Nephron progenitor cell (in vitro differentiated cells): ENCODE results near the gene WDR53.
"Not testable (repeated sequence)": the region's sequence is repeated elsewhere in the genome, so short reads cannot be mapped to it uniquely, and the experiment has no call there.

Experiments
- DNase-seq: peaks from one replicate; pipeline ENCODE4 v3.0.0; 2021
- H3K27ac Mint-ChIP-seq: 2 replicates; pipeline ENCODE4 v1.8.0; 2021; ENCODE audit warnings: mild to moderate bottlenecking, moderate library complexity, mixed read lengths
- H3K27me3 Mint-ChIP-seq: 2 replicates; pipeline ENCODE4 v1.8.0; 2021; ENCODE audit warnings: mild to moderate bottlenecking, low read depth, mixed read lengths; ENCODE audit not compliant: poor library complexity
- H3K36me3 Mint-ChIP-seq: 2 replicates; pipeline ENCODE4 v1.8.0; 2021; ENCODE audit warnings: low read depth, mixed read lengths
- H3K4me1 Mint-ChIP-seq: 2 replicates; pipeline ENCODE4 v1.8.0; 2021; ENCODE audit warnings: mixed read lengths
- H3K4me3 Mint-ChIP-seq: 2 replicates; pipeline ENCODE4 v1.8.0; 2021; ENCODE audit warnings: mild to moderate bottlenecking, moderate library complexity, mixed read lengths
- H3K9me3 Mint-ChIP-seq: 2 replicates; pipeline ENCODE4 v1.8.0; 2021; ENCODE audit warnings: mild to moderate bottlenecking, moderate library complexity, mixed read lengths
- TF ChIP-seq, protein P1 (sequence below): fragments of 200-600 bp; sonication (generic); IDR thresholded peaks from 2 replicates; pipeline ENCODE4 v1.5.0; 2021; ENCODE audit warnings: antibody characterized with exemption

WDR53 gene

GRCh38 chr3:196525141-196525540 is 43.2 kb downstream of the WDR53 start:
- Mint-ChIP-seq H3K27me3 (peaks cover 19% of the 10 kb centered on the region), H3K9me3 (peaks cover 46% of the 10 kb centered on the region), H3K27ac (no peak overlapping the region), H3K4me3 (no peak overlapping the region), H3K4me1 (no peaks in the 10 kb centered on the region), H3K36me3 (peaks cover 12% of the 10 kb centered on the region)
- TF ChIP-seq, protein P1, sequence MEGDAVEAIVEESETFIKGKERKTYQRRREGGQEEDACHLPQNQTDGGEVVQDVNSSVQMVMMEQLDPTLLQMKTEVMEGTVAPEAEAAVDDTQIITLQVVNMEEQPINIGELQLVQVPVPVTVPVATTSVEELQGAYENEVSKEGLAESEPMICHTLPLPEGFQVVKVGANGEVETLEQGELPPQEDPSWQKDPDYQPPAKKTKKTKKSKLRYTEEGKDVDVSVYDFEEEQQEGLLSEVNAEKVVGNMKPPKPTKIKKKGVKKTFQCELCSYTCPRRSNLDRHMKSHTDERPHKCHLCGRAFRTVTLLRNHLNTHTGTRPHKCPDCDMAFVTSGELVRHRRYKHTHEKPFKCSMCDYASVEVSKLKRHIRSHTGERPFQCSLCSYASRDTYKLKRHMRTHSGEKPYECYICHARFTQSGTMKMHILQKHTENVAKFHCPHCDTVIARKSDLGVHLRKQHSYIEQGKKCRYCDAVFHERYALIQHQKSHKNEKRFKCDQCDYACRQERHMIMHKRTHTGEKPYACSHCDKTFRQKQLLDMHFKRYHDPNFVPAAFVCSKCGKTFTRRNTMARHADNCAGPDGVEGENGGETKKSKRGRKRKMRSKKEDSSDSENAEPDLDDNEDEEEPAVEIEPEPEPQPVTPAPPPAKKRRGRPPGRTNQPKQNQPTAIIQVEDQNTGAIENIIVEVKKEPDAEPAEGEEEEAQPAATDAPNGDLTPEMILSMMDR: no peak
- DNase-seq: no peak

- DNase-seq: no peak
- TF ChIP-seq, protein P1: no peak
- peaks cover 14% of the 10 kb centered on the region for H3K36me3 Mint-ChIP-seq
- no peak overlapping the region for H3K4me3 Mint-ChIP-seq
- H3K4me1 Mint-ChIP-seq: no peaks in the 10 kb centered on the region
- no peak overlapping the region for H3K27ac Mint-ChIP-seq
- peaks cover 19% of the 10 kb centered on the region for H3K27me3 Mint-ChIP-seq
- H3K9me3 Mint-ChIP-seq: peaks cover 51% of the 10 kb centered on the region
Measured at GRCh38 chr3:196524527-196524926, 43.8 kb downstream of the WDR53 start.

DNA sequence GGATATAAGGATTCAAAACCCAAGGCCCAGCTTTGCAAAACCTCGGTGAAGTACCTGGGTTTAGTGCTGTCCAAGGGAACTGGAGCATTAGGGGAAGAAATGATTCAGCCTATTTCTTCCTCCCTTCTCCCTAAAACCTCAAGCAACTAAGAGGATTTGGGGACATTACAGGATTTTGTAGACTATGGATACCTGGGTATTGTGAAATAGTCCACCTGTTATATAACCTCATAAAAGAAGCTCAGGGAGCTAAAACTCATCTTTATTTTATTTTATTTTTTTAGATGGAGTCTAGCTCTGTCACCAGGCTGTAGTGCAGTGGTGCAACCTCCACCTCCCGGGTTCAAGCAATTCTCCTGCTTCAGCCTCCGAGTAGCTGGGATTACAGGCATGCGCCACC is 44.5 kb downstream of the WDR53 start:
- no peak for DNase-seq
- Mint-ChIP-seq H3K27ac (no peak overlapping the region), H3K9me3 (peaks cover 53% of the 10 kb centered on the region), H3K36me3 (peaks cover 14% of the 10 kb centered on the region), H3K27me3 (peaks cover 15% of the 10 kb centered on the region), H3K4me1 (no peaks in the 10 kb centered on the region), H3K4me3 (no peak overlapping the region)
- TF ChIP-seq, protein P1: no peak

DNA sequence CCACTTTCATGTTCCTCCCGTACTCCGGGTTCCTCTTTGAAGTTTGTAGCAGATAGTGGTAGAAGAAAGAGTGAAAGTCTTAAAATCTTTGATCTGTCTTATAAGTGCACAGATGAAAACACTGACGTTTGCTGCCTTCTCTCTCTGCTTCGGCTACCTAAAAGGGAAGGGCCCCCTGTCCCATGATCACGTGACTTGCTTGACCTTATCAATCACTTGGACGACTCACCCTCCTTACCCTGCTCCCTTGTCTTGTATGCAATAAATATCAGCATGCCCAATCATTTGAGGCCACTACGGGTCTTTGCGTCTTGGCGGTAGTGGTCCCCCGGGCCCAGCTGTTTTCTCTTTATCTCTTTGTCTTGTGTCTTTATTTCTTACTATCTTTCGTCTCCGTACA is 47.1 kb downstream of the WDR53 start:
- H3K27me3 Mint-ChIP-seq, H3K4me1 Mint-ChIP-seq, H3K27ac Mint-ChIP-seq, DNase-seq, H3K4me3 Mint-ChIP-seq: not testable (repeated sequence)
- Mint-ChIP-seq H3K36me3 (peaks cover 14% of the 10 kb centered on the region), H3K9me3 (peaks cover 70% of the 10 kb centered on the region)

GRCh38 chr3:196519718-196520082 is 48.7 kb downstream of the WDR53 start:
- TF ChIP-seq, protein P1: no peak
- peak; percentile 61 for DNase-seq
- Mint-ChIP-seq H3K27ac (no peak overlapping the region), H3K9me3 (peaks cover 78% of the 10 kb centered on the region), H3K36me3 (peaks cover 14% of the 10 kb centered on the region), H3K4me3 (no peak overlapping the region), H3K4me1 (no peaks in the 10 kb centered on the region), H3K27me3 (peaks cover 6% of the 10 kb centered on the region)

DNA sequence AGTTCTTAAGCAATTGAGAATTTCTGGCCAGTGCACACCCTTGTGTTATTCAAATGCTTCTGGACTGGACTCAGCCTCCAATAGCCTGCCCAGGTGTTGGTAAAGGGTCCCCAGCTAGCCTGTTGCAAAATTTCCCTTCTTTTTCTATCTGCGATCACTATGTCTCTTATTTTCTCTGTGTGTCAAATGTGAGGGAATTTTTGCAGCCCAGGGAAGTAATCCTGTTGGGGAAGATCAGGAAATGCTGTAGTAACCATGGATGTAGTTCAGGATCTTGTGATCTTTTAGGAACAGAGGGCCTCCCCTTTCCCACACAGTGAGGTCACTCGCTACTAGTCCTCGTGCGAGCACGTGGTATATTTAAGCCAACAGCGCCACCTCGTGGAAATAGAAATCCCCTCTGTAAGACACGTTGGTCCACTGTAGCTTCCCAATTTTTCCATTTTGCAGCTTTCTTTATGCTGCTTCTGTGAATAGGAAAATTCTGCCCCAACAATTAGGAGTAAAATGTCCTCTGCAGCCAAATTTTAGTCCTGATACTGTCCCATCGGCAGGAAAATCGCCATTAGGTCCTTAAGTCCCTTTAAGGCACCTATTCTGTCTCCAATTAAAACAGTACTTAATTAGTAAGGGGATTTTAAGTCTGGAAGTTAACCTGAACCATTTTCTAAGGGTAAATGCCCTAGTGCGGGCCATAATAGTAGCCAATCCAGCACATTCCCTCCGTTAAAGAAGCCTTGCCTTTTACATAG is 49.2 kb downstream of the WDR53 start:
- Mint-ChIP-seq H3K4me3 (no peak overlapping the region), H3K9me3 (peaks cover 78% of the 10 kb centered on the region), H3K36me3 (peaks cover 14% of the 10 kb centered on the region), H3K27me3 (peaks cover 6% of the 10 kb centered on the region), H3K4me1 (no peaks in the 10 kb centered on the region), H3K27ac (no peak overlapping the region)
- TF ChIP-seq, protein P1: peak; percentile 24
- DNase-seq: peak; percentile 40
